ENCODE data around the gene SWT1.

The SWT1 gene

DNA sequence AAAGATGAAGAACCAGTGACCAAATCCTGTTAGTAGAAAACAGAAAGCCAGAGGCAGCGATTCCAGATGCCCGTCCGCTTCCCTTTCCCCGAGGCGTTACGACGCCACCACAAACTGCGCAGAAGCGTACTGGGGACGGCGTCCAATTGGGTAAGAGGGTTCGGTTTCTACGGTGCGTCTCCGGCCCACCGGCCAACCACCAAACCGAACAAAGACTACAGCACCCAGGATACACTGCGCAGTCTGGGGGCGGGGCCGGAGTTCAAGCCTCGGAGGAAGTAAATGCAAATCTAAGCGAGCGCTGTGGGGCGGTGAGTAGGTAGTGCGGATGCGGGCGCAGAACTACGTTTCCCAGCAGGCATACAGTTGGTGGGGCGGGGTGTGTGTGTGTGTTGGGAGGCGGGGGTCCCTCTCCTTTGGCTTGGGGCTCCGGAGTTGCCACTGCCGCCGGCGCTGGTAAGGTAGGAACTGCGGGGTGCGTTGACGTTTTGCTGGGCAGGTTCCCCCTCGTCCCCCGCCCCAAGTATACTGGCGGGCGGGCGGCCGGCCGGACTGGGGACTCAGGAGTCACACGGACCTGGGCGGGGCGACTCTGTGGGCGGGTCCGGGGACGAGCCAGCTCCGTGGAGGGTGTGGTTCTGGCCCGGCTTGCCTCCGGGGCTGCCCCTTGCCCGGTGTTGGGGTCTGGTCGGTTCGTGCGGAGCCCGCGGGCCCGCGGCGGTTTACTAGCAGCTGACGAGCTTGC is at the start of gene SWT1, which contains the start of gene TRMT1L:
Gene SWT1 (plus strand): TSS at position 314 of the 745 bp plus-strand sequence. CDS start 3,675 bp downstream, outside the sequence.
Gene TRMT1L (minus strand): TSS at position 100 of the 745 bp plus-strand sequence. CDS start 241 bp downstream, outside the sequence.
- Histone ChIP-seq H3K4me1 (ENCODE audit: control insufficient read depth, insufficient read depth, low read length) (peaks cover 30% of the 10 kb centered on the region), H3K9ac (ENCODE audit: low read length) (peak within 1 kb of the TSS; percentile 98), H3K9me3 (ENCODE audit: control insufficient read depth, low read length) (no peaks in the 10 kb centered on the region), H3K36me3 (ENCODE audit: control insufficient read depth, insufficient read depth, low read length, severe bottlenecking) (no peaks in the 10 kb centered on the region), H3K27me3 (replicated peaks; ENCODE audit: control insufficient read depth, insufficient read depth, low read length) (no peaks in the 10 kb centered on the region), H3K4me3 (ENCODE audit: low read length) (peak within 1 kb of the TSS; percentile 89)
- peak; percentile 100 for DNase-seq (ENCODE audit: low read depth)

DNA sequence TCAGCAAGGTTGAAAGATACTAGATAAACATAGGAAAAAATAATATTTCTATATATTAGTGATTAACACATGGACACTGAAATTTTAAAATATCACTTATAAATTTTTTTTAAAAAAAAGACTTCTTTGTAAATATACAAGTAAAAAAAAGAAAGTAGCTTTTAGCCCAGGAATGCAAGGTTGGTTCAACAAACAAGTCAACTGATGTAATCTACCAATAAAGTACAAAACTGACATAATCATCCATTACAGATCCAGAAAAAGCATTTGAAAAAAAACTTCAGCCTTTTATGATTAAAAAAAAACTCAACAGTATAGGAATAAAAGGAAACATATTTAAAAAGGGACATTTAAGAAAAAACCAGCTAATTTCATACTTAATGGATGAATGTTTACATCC is 48.6 kb upstream of the SWT1 start:
- Histone ChIP-seq H3K4me1 (ENCODE audit: control insufficient read depth, insufficient read depth, low read length) (no peaks in the 10 kb centered on the region), H3K9ac (ENCODE audit: low read length) (no peak overlapping the region), H3K36me3 (ENCODE audit: control insufficient read depth, insufficient read depth, low read length, severe bottlenecking) (no peaks in the 10 kb centered on the region), H3K4me3 (ENCODE audit: low read length) (no peak overlapping the region), H3K27me3 (replicated peaks; ENCODE audit: control insufficient read depth, insufficient read depth, low read length) (no peaks in the 10 kb centered on the region), H3K9me3 (ENCODE audit: control insufficient read depth, low read length) (peaks cover 20% of the 10 kb centered on the region)
- DNase-seq (ENCODE audit: low read depth): no peak

DNA sequence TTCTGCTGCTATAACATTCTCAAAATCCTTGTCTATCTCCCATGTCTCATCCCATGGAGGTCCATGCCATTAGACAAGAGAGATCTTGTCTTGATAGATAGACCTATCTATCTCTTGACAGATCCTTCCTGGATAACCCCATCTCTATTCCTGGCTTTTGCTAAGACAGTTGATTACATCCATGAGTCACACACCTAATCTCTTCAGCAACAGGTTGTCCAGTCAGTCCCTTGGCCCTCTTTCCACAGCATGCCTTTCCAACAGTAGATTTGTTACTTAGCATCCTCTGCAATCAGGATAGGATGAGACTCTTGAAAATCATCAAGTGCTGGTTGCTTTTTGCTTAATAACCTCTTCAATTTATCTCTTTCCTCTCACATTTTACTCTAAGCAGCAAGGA is 46.8 kb upstream of the SWT1 start:
- Histone ChIP-seq H3K9ac (ENCODE audit: low read length) (no peak overlapping the region), H3K4me3 (ENCODE audit: low read length) (no peak overlapping the region), H3K4me1 (ENCODE audit: control insufficient read depth, insufficient read depth, low read length) (no peaks in the 10 kb centered on the region), H3K36me3 (ENCODE audit: control insufficient read depth, insufficient read depth, low read length, severe bottlenecking) (no peaks in the 10 kb centered on the region), H3K9me3 (ENCODE audit: control insufficient read depth, low read length) (peaks cover 20% of the 10 kb centered on the region), H3K27me3 (replicated peaks; ENCODE audit: control insufficient read depth, insufficient read depth, low read length) (no peaks in the 10 kb centered on the region)
- no peak for DNase-seq (ENCODE audit: low read depth)

- Histone ChIP-seq H3K9ac (ENCODE audit: low read length) (no peak overlapping the region), H3K27me3 (replicated peaks; ENCODE audit: control insufficient read depth, insufficient read depth, low read length) (no peaks in the 10 kb centered on the region), H3K9me3 (ENCODE audit: control insufficient read depth, low read length) (peaks cover 20% of the 10 kb centered on the region), H3K36me3 (ENCODE audit: control insufficient read depth, insufficient read depth, low read length, severe bottlenecking) (no peaks in the 10 kb centered on the region), H3K4me3 (ENCODE audit: low read length) (no peak overlapping the region), H3K4me1 (ENCODE audit: control insufficient read depth, insufficient read depth, low read length) (no peaks in the 10 kb centered on the region)
- DNase-seq (ENCODE audit: low read depth): no peak
Measured at GRCh38 chr1:185111873-185112272, 45.1 kb upstream of the SWT1 start.

DNA sequence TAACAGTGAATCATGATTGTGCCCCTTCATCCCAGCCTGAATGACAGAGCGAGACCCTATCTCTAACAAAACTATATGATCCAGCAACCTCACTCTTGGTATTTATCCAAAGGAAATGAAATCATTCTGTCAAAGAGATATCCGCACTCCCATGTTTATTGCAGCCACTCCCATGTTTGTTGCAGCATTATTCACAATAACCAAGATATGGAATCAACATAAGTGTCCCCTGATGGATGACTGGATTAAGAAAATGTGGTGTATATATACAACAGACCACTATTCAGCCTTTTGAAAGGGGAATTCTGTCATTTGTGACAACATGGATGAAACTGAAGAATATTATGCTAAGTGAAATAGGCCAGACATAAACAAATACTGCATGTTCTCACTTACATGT is 44.6 kb upstream of the SWT1 start:
- no peak for DNase-seq (ENCODE audit: low read depth)
- no peak overlapping the region for H3K9ac ChIP-seq (ENCODE audit: low read length)
- H3K27me3 ChIP-seq (replicated peaks; ENCODE audit: control insufficient read depth, insufficient read depth, low read length): no peaks in the 10 kb centered on the region
- peaks cover 20% of the 10 kb centered on the region for H3K9me3 ChIP-seq (ENCODE audit: control insufficient read depth, low read length)
- no peaks in the 10 kb centered on the region for H3K4me1 ChIP-seq (ENCODE audit: control insufficient read depth, insufficient read depth, low read length)
- no peaks in the 10 kb centered on the region for H3K36me3 ChIP-seq (ENCODE audit: control insufficient read depth, insufficient read depth, low read length, severe bottlenecking)
- H3K4me3 ChIP-seq (ENCODE audit: low read length): no peak overlapping the region

- Histone ChIP-seq H3K27me3 (replicated peaks; ENCODE audit: control insufficient read depth, insufficient read depth, low read length) (no peaks in the 10 kb centered on the region), H3K9me3 (ENCODE audit: control insufficient read depth, low read length) (peaks cover 13% of the 10 kb centered on the region), H3K4me1 (ENCODE audit: control insufficient read depth, insufficient read depth, low read length) (no peaks in the 10 kb centered on the region), H3K9ac (ENCODE audit: low read length) (no peak overlapping the region), H3K36me3 (ENCODE audit: control insufficient read depth, insufficient read depth, low read length, severe bottlenecking) (peaks cover 83% of the 10 kb centered on the region), H3K4me3 (ENCODE audit: low read length) (no peak overlapping the region)
- no peak for DNase-seq (ENCODE audit: low read depth)
Measured at GRCh38 chr1:185129708-185130107, 27.3 kb upstream of the SWT1 start.

- no peak overlapping the region for H3K4me3 ChIP-seq (ENCODE audit: low read length)
- peaks cover 13% of the 10 kb centered on the region for H3K9me3 ChIP-seq (ENCODE audit: control insufficient read depth, low read length)
- H3K27me3 ChIP-seq (replicated peaks; ENCODE audit: control insufficient read depth, insufficient read depth, low read length): no peaks in the 10 kb centered on the region
- no peak overlapping the region for H3K9ac ChIP-seq (ENCODE audit: low read length)
- H3K36me3 ChIP-seq (ENCODE audit: control insufficient read depth, insufficient read depth, low read length, severe bottlenecking): peaks cover 82% of the 10 kb centered on the region
- DNase-seq (ENCODE audit: low read depth): no peak
- H3K4me1 ChIP-seq (ENCODE audit: control insufficient read depth, insufficient read depth, low read length): no peaks in the 10 kb centered on the region
Measured at GRCh38 chr1:185132534-185132933, 24.4 kb upstream of the SWT1 start.

DNA sequence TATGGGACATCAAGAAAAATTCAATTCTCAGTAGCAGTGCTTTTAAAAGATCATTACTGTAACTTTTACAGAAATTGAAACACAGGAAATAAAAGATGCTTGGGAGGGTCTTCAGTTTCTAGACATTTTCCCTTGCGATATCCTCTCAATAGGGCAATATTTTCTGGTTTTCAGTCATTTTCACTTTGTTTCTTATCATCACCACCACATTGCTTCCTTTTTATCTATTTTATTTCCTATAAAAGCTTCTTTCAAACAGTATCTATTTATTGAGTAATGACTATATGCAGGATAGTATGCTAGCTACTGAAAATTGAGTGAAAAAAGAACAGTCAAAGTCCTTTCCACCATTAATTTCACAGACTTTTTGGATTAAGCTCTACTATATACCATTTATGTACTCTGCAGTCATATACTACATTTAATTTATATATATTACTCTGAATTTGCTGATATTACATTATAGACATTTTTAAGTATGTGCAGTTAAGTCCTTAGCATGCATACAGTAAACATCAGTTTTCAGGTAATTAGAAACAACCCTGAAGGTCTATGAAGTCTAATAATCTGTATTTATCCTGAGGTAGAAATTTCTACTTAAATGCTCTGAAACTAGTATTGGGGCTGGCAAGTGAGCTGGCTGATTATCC is 18.9 kb upstream of the SWT1 start:
- Histone ChIP-seq H3K9me3 (ENCODE audit: control insufficient read depth, low read length) (peaks cover 3% of the 10 kb centered on the region), H3K27me3 (replicated peaks; ENCODE audit: control insufficient read depth, insufficient read depth, low read length) (no peaks in the 10 kb centered on the region), H3K4me1 (ENCODE audit: control insufficient read depth, insufficient read depth, low read length) (no peaks in the 10 kb centered on the region), H3K36me3 (ENCODE audit: control insufficient read depth, insufficient read depth, low read length, severe bottlenecking) (peaks cover 78% of the 10 kb centered on the region), H3K9ac (ENCODE audit: low read length) (no peak overlapping the region), H3K4me3 (ENCODE audit: low read length) (no peak overlapping the region)
- no peak for DNase-seq (ENCODE audit: low read depth)

DNA sequence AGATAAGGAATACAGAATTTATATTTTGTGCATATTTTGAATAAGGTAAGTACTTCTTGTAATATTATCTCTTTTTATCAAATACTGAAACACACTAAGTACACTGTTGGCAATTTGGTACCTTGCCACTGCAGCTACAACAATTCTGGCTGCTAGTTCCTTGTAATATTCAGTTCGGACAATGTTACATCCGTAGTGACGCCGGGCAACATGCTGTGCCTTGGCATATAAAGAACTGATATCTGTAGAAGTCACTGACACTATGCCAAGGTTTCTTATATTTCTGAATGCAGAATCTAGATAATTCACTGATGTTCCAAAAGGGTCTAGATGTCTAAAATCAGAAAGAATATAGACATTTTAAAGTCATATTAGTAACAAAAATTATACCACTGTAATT is 17.7 kb upstream of the SWT1 start:
- Histone ChIP-seq H3K4me3 (ENCODE audit: low read length) (no peak overlapping the region), H3K9ac (ENCODE audit: low read length) (no peak overlapping the region), H3K27me3 (replicated peaks; ENCODE audit: control insufficient read depth, insufficient read depth, low read length) (no peaks in the 10 kb centered on the region), H3K36me3 (ENCODE audit: control insufficient read depth, insufficient read depth, low read length, severe bottlenecking) (peaks cover 76% of the 10 kb centered on the region), H3K4me1 (ENCODE audit: control insufficient read depth, insufficient read depth, low read length) (no peaks in the 10 kb centered on the region), H3K9me3 (ENCODE audit: control insufficient read depth, low read length) (no peaks in the 10 kb centered on the region)
- no peak for DNase-seq (ENCODE audit: low read depth)

DNA sequence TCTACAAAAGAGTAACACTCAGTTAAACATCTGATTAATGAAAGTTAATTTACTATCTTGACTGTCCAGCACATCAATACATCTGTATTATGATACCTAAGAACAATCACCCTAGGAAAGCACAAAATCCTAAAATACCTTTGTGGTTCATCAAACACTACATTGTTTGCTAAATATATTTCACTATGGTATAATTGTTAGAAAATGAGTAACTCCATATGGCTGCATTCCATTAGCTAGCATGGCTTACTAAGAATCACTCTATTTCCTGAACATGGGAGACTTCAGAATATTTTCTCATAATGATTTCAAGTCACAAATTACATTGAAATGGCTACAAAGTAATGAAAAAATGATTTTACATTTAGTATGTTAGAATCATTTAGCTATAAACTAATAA is 12.7 kb upstream of the SWT1 start:
- Histone ChIP-seq H3K27me3 (replicated peaks; ENCODE audit: control insufficient read depth, insufficient read depth, low read length) (no peaks in the 10 kb centered on the region), H3K9me3 (ENCODE audit: control insufficient read depth, low read length) (no peaks in the 10 kb centered on the region), H3K9ac (ENCODE audit: low read length) (no peak overlapping the region), H3K36me3 (ENCODE audit: control insufficient read depth, insufficient read depth, low read length, severe bottlenecking) (peaks cover 83% of the 10 kb centered on the region), H3K4me3 (ENCODE audit: low read length) (no peak overlapping the region), H3K4me1 (ENCODE audit: control insufficient read depth, insufficient read depth, low read length) (no peaks in the 10 kb centered on the region)
- DNase-seq (ENCODE audit: low read depth): peak; percentile 56

- no peak for DNase-seq (ENCODE audit: low read depth)
- H3K36me3 ChIP-seq (ENCODE audit: control insufficient read depth, insufficient read depth, low read length, severe bottlenecking): peaks cover 44% of the 10 kb centered on the region
- H3K27me3 ChIP-seq (replicated peaks; ENCODE audit: control insufficient read depth, insufficient read depth, low read length): no peaks in the 10 kb centered on the region
- H3K4me1 ChIP-seq (ENCODE audit: control insufficient read depth, insufficient read depth, low read length): peaks cover 25% of the 10 kb centered on the region
- no peaks in the 10 kb centered on the region for H3K9me3 ChIP-seq (ENCODE audit: control insufficient read depth, low read length)
- no peak overlapping the region for H3K4me3 ChIP-seq (ENCODE audit: low read length)
- H3K9ac ChIP-seq (ENCODE audit: low read length): no peak overlapping the region
Measured at GRCh38 chr1:185151215-185151614, 5.8 kb upstream of the SWT1 start.

All from adipocyte (in vitro differentiated cells).